ENCODE data around the gene CCNF.
"Not testable (repeated sequence)": the region's sequence is repeated elsewhere in the genome, so short reads cannot be mapped to it uniquely, and the experiment has no call there.

Gene CCNF

DNA sequence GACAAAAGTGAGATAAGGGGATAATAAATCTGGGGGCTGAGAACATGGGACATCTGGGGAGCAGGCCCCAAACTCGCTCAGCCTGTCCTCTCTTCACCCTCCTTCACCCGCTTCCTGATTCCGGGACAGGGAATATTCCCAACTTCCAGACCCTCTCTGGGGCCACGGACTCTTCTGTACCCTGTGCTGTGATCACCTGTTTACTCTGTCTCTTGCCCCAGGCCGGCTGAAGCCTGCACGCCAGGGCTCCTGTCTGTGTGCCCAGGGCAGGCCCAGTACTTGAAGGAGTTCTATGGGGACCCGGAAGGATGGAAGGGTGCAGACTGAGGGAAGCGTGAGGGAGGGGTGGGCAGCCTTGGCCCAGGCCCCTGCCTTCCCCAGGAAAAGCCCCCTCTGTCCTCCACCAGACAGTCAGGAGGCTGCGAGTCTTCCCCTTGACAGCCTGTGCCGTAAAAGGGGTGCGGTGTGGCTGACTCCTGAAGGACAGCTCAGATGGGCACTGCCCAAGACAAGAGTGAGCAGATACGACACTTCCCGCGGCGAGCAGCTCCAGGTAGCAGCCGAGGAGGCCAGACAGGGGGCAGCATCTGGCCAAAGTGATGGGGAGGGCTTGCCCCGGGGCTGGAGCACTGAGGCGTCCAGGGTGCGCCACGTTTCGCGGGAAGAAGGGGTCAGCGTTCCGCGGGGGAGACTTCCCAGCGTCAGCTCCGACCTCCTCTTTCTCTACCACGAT is 1.0 kb upstream of the CCNF start:
- DNase-seq (ENCODE audit: low read depth in 2 of 2), result no peak

DNA sequence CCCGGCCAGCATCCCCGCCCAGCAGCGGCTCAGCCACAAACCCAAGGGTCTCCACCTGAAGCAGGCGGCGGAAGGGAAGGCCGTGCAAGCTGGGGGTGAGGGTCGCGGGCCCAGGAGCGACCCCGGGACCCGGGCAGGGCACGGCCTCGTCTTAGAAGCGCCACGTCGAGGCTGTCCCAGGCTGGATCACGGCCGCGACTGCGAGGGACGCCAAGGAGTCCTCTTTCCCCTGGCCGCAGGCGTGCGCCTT is 538 bp upstream of the CCNF start:
- no peak for DNase-seq (ENCODE audit: low read depth in 2 of 2)

DNA sequence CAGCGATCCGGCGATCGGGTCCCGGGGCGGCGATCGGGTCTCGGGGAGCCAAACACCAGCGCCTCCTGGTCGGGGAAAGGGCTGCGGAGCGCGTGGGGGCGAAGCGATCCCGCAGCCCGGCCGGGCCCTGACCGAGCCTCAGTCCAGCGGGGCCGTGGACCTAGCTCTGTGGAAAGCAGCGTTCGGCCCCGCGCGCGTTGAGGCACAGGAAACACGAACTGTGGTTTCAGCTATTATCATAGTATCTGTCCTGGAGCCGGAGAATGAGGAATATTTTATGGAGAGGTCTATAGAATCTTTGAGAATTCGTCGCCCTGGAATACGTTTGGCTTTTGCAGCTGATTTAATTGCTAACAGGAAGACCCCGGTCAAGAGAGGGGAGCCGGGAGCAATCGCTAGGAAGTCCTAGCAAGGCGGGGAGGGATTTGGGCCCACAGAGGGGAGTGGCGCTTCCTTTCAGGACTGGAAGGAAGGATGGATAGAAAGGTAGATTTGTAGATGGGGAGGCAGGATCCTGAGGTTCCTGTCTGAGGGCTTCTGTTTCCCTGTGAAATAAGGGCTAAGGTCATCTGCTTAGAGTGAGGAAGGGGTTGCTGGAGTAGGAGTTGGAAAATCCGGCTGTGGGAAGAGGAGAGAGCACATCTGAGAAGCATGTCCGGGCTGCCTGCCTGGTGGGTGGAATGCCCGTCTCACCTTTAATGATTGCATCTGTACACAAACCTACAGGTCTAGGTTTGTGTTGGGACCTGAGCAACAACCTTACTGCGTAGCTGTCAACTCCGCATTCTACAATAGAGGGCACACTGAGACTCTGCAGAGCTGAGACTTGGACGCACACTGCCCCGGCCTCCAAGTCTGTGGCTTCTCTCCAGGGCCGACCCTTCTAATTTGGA is 770 bp downstream of the CCNF start:
- no peak for DNase-seq (ENCODE audit: low read depth in 2 of 2)

DNA sequence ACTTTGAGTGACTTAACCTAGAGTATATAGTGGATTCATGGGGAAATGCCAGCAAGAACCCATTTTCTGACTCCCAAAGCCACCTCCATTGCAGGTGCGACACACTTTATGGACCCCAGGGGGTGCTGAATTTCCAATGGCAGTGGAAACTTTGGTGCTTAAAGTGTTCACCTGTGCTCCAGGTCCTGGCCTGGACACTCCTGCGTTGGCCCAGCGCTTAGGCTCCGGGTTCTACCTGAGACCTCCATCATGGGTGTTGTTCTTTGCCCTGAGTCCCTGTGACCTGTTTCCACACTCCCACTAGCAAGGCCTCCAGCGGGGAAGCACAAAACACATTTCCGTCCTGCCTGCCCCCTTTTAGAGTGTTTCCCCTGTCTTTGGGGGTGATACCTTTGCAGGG is 3.0 kb downstream of the CCNF start:
- DNase-seq (ENCODE audit: low read depth in 2 of 2), result no peak

DNA sequence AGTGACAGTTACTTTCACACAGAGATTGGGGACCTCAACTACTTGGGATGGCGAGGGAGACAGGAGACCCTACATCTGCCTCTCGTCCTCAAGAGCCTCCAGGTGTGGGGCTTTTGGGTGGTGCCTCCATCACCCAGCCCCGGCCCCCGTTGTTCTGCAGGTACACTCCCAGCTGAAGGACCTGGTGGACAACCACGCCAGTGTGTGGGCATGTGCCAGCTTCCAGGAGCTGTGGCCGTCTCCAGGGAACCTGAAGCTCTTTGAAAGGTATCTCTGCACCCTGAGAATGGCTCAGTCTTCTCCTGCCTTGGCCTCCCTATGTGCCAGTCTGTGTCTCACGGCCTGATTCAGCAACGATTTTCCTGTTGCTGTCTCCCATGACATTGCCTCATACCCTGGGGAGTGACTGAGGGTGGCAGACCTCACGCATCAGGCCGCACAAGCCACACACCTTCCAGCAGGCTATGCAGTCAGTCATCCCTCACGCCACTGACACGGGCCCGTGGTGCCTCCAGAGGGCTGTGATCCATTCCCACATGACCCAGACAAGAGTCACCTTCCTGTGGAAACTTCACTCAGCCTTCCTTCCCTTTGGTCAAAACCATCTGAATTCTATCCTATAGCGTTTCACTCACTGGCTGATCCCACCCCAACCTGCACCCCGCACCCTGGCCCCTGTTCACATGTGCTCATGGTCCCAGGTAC is 3.7 kb downstream of the CCNF start:
- no peak for DNase-seq (ENCODE audit: low read depth in 2 of 2)

DNA sequence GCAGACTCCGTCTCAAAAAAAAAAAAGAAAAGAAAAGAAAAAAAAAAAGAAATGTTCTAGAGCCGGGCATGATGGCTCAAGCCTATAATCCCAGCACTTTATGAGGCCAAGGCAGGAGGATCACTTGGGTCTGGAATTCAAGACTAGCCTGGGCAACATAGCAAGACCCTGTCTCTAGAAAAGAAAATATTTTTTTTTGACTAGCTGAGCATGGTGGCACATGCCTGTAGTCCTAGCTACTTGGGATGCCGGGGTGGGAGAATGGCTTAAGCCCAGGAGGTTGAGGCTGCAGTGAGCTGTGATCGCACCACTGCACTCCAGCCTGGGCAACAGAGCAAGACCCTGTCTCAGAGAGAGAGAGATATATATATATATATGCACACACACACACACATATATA is 6.0 kb downstream of the CCNF start:
- DNase-seq (ENCODE audit: low read depth in 2 of 2), result not testable (repeated sequence)

DNA sequence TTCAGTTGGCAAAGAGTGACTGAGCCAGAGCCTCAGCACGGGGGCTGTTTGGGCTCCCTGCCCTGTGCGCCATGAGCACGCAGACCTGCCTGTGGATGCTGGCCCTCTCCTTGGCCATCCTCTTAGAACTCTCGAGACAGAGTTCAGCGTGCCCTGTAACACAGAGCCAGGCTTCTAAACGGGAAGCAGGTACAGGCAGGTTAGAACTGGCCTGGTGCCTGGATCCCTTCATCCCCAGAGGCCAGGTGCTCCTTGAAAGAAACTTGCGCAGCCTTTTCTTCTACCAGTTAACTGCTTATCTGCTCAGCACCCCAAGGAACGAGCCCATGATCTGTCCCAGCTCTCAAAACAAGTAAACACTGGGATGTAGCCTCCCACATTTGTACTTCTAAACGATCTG is 6.9 kb downstream of the CCNF start:
- no peak for DNase-seq (ENCODE audit: low read depth in 2 of 2)

DNA sequence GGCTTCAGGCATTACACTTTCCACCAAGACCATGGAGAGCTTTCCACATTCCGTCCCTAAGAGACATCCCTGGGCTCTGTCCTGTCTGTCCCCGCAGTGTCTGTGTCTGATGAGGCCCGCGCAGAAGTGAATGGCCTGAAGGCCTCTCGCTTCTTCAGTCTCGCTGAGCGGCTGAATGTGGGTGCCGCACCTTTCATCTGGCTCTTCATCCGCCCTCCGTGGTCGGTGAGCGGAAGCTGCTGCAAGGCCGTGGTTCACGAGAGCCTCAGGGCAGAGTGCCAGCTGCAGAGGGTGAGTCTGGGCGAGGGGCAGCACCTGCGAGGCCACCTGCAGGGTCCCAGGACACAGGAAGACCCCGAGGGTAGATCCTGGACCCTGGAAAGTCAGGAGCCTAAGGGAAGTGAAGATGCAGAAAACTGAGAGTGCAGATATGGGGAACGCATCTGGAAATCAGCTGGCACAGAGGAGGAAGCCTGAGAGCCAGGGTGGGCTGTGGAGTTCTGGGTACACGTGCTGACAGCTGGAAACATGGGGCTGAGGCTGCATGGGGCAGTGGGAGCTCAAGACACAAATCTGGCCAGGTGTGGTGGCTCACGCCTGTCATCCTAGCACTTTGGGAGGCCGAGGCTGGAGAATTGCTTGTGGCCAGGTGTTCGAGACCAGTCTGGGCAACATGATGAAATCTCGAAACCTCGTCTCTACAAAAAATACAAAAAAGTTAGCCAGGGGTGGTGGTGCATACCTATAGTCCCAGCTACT is 8.0 kb downstream of the CCNF start:
- no peak for DNase-seq (ENCODE audit: low read depth in 2 of 2)

DNA sequence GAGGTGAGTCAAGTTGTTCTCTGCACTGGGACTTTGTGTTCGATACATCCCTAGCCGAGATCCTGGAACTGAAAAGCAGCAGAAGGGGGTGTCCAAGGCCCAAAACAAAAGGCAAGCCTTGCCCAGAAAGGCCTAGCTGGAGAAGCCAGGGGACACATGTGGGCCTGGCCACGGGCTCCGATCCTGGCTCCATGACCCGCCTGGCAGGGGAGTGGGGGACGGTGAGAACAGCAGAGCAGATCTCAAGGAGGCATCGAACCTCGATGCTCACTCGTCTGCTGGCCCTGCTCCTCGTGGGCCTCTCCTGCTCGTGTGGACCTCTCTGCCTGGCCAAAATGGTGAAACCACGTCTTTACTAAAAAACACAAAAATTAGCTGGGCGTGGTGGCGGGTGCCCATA is 8.9 kb downstream of the CCNF start:
- DNase-seq (ENCODE audit: low read depth in 2 of 2), result no peak

DNA sequence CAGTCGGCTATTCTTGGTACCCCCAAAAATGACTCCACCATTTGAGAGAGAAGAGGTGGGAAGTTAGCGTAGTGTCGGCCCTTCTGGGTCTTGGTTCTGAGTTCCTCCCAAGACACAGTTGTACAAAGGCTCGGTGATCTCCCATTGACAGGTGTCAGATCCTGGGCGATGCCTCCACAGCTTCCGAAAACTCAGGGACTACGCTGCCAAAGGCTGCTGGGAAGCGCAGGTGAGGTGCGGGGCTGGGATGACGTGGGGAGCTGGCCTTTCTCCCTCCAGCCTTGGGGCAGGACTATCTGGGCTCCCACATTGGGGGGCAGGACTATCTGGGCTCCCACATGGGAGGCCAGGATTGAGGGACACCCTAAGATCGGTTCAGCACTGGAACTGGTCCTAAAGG is 10.4 kb downstream of the CCNF start:
- DNase-seq (ENCODE audit: low read depth in 2 of 2), result no peak

DNA sequence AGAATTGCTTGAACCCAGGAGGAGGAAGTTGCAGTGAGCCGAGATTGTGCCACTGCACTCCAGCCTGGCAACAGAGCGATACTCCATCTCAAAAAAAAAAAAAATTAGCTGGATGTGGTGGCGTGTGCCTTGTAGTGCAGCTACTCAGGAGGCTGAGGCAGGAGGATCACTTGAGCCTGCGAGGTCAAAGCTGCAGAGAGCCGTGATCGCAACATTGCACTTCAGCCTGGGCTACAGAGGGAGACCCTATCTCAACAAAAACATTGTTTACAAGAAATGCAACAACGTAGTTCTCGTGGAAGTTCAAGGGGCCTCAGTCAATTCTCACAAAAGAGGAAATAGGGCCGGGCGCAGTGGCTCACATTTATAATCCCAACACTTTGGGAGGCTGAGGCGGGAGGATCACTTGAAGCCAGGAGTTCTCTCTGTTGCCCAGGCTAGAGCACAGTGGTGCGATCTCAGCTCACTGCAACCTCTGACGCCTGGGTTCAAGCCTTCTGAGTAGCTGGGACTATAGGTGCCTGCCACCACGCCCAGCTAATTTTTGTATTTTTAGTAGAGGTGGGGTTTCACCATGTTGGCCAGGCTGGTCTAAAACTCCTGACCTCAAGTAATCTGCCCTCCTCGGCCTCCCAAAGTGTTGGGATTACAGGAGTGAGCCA is 12.0 kb downstream of the CCNF start:
- DNase-seq (ENCODE audit: low read depth in 2 of 2), result not testable (repeated sequence)

DNA sequence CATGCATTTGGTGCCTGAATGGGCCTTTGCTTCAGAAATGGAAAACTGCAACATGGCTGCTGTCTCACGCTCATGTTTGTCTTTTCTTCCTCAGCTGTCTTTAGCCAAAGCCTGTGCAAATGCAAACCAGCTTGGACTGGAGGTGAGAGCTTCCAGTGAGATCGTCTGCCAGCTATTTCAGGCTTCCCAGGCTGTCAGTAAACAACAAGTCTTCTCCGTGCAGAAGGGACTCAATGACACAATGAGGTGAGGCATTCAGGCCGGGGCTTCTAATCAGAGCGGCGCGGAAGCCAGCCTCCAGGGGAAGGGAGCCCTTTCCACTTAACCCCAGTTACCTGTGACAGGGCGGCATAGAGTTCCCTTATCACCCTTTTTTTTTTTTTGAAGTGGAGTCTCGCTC is 14.3 kb downstream of the CCNF start:
- DNase-seq (ENCODE audit: low read depth in 2 of 2), result no peak

DNA sequence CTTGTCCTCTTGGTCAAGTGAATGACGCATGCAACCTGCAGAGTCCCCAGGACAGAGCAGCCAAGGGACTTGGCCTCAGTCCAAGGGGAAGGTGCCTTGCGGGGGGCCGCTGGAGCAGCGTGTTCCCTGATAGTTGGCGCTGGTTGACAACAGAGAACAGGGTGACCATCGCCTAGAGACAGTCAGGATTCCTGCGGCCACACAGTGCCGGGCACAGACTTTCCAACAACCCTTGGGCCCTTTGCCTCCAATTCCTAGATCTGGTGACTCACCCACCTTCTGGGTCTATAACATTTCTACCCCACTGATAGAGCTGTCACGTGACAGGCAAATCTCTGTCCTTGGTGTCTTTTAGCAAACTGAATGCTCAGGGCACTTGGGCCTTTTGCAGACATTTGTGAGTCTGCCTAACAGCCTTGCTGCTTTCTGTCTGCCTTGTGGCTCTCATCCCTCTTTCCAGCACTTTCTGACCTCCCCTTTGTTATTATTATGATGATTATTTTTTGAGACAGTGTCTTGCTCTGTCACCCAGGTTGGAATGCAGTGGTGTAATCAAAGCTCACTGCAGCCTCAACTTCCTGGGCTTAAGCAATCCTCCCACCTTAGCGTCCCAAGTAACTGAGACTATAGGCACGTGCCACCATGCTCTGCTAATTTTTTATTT is 18.8 kb downstream of the CCNF start:
- no peak for DNase-seq (ENCODE audit: low read depth in 2 of 2)

DNA sequence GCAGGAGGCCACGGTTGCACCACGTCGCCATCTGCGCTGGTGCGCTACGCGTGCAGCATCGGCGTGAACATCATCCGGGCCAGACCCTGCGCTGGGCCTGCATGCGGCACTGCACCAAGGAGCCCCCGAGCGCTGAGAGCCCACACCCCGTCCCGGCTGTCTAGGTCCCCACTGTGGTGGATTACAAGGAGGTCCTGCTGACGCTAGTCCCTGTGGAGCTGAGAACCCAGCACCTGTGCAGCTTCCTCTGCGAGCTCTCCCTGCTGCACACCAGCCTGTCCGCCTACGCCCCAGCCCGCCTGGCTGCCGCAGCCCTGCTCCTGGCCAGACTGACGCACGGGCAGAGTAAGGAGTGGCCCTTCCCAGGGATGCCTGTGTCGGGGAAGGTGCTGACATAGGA is 19.9 kb downstream of the CCNF start:
- DNase-seq (ENCODE audit: low read depth in 2 of 2), result no peak

DNA sequence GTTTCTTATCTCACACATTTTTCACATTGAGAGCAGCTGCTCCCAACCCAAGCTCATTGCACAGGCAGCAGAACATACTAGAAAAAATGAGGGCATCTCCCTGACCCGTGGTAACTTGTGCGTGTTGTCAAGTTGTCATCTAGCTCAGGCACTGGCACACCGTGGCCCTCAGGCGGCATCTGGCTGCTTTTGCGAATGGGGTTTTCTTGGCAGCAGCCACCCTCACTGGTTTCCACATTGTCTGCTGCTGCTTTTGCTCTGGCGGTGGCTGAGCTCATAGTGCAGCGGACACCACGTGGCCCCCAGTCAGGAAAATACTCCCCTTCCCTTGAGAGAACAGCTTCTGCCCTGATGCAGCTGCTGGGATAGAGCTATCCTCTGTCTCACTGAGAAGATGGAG is 21.3 kb downstream of the CCNF start:
- DNase-seq (ENCODE audit: low read depth in 2 of 2), result no peak

DNA sequence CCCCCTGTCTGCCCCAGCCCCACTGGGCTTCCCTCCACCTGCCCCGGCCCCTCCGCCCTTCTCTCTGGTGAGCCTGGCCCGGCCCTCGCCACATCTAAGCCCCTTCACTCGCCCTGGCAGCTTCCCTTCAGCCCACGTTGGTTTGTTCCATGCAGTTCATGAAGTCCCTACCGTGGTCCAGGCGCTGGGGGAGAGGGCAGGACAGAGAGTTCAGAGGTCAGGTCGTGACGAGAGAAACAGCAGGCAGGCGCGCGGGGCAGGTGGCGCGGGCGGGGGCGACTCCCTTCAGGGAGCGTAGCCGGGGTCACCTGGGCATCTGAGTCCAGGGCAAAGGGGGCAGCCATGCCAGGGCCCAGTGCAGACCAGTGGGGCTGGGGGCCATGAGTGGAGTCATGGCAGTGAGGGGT is 21.7 kb downstream of the CCNF start:
- no peak for DNase-seq (ENCODE audit: low read depth in 2 of 2)

DNA sequence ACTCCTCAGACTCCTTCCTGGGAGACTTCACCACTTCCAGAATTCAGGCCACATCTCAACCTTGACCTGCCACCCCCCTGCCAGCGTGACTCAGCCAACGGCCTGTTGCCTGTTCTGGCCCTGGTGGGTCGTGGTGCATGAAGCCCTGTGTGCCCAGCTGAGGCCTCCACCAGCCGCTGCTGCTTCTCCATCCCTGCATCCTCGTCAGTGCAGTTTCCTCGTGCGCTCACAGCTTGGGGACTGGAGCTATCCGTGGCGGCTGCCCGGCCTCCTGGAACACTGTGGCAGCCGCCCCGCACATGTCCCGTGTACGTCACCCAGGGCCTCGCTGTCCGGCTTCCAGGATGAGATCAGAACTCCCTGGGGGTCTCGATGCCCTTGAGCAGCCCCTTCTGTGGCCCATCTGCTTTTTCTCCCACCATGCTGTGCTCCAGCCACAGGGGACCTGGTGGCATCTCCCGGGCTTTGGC is 22.6 kb downstream of the CCNF start:
- DNase-seq (ENCODE audit: low read depth in 2 of 2), result no peak

DNA sequence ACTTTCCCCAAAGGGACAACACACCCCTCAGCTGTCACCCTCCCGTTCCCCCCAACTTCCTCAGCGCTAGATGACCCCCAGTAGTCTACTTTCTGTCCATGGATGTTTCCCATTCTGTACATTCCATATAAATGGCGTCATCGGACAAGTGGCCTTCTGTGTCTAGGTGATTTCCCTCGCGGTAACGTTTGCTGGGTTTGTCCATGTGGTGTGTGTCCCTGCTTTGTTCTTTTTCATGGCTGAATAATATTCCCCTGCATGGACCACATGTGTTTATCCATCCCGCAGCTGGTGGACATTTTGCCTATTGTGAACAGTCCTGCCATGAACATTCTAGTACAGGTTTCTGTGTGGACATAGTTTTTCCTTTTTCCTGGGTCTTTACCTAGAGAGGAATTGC is 23.4 kb downstream of the CCNF start:
- DNase-seq (ENCODE audit: low read depth in 2 of 2), result no peak

DNA sequence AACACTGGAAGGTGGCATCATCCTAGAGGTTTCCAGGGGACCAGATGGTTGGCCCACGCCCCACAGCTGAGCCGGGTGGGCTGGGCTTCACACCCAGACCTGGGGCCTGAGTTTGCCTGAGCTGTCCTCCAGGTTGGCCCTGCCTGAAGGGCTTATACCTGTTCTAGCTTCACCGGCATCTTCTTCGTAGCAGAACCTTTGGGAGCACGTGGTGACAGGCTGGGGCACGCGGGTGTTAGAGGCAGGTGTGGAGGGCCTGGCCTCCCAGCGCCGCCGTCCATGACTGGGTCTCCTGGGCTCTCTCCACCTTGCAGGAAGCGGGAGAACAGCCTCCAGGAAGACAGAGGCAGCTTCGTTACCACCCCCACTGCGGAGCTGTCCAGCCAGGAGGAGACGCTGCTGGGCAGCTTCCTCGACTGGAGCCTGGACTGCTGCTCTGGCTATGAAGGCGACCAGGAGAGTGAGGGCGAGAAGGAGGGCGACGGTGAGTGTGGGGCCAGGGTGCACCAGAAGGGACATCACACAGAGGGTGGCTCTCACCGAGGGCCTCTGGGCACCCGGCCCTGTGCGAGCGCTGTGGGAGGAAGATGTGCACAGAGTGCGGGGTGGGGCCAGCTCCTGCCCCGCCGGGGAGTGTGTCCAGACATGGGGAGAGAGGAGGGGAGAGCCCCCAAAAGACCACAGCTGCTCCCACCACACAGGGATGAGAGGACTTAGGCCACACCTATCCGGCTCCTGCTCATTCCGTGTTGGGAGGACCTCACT is 26.0 kb downstream of the CCNF start:
- no peak for DNase-seq (ENCODE audit: low read depth in 2 of 2)

DNA sequence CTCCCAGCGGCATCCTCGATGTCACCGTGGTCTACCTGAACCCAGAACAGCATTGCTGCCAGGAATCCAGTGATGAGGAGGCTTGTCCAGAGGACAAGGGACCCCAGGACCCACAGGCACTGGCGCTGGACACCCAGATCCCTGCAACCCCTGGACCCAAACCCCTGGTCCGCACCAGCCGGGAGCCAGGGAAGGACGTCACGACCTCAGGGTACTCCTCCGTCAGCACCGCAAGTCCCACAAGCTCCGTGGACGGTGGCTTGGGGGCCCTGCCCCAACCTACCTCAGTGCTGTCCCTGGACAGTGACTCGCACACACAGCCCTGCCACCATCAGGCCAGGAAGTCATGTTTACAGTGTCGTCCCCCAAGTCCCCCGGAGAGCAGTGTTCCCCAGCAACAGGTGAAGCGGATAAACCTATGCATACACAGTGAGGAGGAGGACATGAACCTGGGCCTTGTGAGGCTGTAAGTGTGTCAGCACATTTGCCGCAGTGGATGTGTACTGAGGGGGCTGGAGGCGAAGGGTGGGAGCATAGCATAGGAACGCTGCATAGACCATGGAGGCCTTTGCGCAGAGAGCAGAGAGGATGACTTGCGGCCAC is 27.4 kb downstream of the CCNF start:
- no peak for DNase-seq (ENCODE audit: low read depth in 2 of 2)

All from stimulated activated CD4-positive, alpha-beta T cell treated with anti-CD3 and anti-CD28 coated beads, Interleukin-1b, Interleukin-23, amount 100 ng/mL, for 1 hour (primary cell).